22Rv1 (cell line): ENCODE results near the gene CALHM6.

Experiments used
- CTCF ChIP-seq: fragments of 450-650 bp; IDR thresholded peaks from 2 replicates; pipeline ENCODE4 v1.5.1; 2017; ENCODE audit warnings: mild to moderate bottlenecking
- ZFX ChIP-seq: fragments of 450-650 bp; IDR thresholded peaks from 2 replicates; pipeline ENCODE4 v1.6.1; 2017; ENCODE audit warnings: antibody characterized with exemption, borderline replicate concordance

- no peak for TF ChIP-seq CTCF
- no peak for TF ChIP-seq ZFX
These were observed 51.0 kb downstream of the CALHM6 start for GRCh38 chr6:116512111-116512559.
